NCI-H82 treated with DMSO at 0.1 percent for 48 hours (cell line): ENCODE results near the gene STK32B.
A peak's percentile ranks its signal among the peaks of the same experiment; 100 is the strongest.
"Not testable (repeated sequence)": the region's sequence is repeated elsewhere in the genome, so short reads cannot be mapped to it uniquely, and the experiment has no call there.

Experiments used
- DNase-seq: peaks from one replicate; lab custom pipeline; 2025; ENCODE audit not compliant: unreplicated experiment; lab: John Stamatoyannopoulos, UW

Gene STK32B

DNA sequence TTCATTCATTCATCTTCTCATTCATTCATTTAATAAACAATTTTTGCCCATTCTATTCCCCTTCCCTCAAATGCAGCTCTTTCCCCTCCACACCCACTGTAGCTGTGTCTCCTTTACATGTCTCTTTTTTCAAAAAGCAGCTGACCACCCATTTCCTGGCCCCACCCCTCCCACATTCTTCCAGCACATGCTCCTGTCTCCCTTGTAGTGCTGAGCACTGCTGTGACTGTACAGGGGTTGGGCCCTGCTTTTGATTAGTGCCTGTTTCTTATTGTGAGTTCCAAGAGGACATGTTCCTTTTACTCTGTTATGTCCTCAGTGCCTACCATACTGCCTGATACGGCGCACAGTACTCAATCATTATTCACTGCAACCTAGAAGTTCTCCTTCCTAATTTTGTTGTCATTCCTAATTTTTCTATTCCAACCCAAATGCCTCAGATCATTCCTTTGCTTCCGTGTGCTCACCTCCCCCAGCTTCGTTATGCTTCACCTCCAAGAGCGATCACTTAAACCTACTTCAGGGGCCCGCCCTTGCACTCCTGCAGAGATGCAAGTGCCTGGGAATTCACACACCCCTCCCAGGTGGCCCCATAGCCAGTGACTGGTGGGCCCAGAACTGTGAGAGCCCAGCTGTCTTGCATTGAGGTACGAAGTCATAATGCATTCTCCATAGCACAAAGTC lies 152.2 kb downstream of the STK32B start:
- DNase-seq: no peak

DNA sequence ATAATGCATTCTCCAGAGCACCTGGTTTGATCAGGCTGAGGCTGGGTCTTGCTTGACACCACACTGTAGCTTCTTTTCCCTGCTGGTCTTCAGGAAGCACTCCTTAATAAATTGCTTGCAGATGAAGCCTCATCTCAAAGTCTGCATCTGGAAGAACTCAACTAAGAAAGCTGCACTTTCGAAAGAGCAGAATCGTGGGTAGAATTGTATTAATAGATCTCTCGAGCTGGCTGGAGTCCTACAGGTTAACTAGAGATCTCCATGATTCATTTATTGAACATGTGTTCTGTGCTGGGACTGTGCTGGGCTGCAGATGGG lies 152.7 kb downstream of the STK32B start:
- no peak for DNase-seq

DNA sequence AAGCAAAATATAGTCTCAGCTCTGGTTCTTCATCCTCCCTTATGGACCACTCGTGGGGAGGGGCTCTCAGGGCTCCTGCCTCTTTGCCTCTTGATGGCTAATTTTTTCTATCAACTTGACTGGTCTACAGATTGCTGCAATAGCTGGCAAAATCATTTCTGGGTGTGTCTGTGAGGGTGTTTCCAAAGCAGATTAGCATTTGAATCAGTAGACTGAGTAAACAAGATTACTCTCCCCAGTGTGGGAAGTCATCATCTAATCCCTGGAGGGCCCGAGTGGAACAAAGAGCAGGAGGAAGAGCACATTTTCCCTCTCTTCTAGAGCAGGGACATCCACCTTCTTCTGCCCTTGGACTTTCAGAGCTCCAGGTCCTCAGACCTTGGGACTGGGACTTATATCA lies 153.5 kb downstream of the STK32B start:
- peak; percentile 65 for DNase-seq

DNA sequence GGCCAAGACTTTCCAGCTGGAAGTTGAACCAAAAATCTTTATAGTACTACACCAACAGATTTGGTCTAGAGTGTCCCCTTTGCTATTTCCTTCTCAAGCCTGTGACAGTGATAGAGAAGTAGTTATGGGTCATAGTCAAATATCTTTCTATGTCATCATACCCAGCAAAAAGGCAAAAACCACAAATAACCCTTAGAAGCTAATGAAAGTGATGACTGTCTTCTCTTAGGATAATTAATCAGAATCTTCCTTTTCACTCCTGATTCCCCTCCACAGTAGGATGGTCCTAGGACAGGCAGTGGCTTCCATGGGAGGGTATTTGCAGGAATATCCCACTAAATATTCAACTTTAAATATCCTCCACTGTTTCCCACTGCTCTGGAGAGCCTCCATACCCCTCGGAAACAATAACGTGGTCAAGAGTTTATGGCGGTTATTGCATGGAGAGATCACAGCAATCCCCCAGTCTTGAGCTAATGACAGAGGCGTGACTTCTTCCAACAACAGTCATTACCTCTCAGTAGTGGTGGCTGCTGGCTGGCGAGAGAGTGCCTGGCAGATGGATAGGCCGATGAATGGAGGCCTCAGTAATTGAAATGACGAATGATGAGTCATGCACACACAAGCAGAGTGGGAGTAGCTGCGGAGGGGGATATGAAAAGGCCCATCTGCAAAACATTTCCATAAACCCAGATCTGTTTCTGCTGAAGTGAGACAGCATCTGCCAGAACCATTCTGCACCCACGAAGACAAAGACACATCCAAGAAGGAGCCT lies 154.9 kb downstream of the STK32B start:
- no peak for DNase-seq

DNA sequence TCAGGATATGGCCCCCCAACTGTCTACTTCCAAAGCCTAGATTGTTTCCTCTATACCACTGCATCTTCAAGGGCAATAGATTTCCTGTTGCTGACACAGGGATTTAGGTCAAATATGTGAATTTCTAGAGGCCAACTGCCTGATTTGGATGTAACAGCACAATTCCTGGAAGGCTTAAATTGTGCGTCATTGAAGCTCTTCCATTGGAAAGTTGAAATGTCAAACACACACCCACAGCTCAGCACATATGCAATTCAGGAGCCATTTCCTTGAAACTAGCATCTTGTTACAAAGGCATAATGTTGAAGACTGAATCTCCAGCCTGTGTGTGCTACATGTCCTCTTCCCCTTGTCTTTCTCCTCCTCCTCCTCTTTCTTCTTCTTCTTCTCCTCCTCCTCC lies 158.6 kb downstream of the STK32B start:
- no peak for DNase-seq

DNA sequence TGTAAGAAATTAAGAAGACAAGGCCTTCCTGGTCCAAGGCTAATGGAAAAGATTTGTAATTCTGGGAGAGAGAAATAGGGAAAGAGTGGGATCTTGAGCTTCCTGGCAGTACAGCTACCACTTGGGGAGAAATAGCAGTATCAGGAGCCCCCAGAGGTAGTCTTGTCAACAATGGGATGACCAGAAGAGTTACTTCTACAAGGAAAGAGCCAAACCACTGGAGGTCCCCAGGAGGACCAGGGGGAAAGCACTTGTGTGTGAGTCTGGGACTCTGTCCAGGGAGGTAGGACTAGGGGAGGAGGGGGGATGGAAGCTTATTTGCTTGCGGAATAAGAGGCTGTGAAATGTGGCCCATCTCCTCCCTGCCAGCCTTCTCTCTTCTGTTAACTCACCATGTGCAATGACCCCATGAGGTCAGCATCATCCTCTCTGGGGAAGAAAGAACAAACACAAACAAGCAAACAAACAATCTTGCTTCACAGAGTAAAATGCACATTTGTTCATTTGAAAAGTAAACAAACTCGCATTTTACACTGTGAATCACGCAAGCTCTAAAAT lies 160.1 kb downstream of the STK32B start:
- no peak for DNase-seq

DNA sequence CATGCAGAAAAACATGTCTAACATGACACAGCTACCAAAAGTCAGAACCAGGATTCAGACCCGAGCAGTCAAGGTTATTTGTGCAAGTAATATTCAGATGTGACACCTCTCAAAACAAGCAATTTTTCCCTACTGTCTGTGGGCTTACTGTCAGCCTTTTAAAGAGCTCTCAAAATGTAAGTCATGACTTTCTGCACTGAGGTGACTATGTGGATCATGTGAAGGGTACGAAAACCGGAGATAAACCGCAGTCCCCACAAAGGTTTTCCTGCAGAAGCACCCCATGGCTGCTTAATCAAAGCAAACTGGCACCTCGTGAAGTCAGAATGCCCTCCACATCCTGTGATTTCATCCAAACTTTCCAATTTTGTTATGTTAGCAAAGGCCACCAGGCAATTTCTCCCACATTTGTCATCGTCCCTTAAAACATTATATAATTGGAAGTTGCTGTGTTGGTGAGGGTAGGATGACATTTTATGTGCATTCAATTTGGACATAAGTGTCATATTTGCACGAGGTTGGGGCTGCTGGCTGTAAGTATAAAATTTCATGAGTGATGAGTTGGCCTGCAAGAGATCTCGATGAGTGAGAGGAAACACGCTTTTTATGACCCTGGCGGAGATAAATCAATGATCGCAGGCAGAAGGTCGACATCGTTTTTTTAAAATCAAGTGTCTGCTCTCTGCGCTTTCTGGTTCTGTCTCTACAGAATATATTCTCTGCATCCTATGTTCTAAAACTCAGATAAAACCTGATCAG lies 161.2 kb downstream of the STK32B start:
- DNase-seq: no peak

DNA sequence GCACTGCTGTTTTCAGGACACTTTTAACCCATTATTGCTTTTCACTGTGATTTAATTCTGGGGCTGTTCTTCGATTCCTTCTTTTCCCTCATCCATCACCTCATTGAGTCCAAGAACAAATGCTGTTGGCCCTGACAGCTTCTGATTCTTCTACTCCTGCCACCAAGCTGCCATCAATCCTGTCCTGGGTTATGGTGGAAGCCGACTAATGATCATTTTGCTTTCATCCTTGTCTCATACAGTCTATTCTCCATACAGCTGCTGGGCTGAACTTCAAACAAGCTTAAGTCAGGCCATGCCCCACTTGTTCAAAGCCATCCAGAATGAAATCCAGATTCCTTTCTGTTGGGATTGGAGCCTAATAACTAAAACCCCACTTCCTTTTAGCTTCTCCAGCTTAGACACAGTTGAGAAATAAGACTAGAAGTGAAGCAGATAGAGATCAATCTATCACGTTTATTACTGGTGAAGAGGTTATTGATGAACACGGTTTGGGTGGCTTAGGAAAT lies 161.9 kb downstream of the STK32B start:
- no peak for DNase-seq

DNA sequence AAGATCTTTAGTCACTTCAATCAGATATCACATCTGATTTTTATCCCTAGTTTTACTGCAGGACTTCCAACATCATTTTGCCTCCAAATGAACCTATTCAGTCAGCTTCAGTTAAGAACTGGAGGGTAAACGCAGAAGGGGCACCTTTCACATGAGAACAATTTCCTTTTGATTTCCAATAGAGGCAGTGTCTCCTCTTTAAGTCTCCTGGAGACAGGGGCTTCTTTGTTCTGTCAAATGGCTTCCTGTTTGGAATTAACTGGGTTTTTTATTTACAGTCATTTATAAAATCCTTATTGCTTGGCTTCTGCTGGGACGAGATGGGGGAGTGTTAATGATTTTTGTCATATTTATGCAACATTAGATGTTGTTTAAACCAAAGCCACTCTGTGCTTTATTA lies 164.0 kb downstream of the STK32B start:
- no peak for DNase-seq

DNA sequence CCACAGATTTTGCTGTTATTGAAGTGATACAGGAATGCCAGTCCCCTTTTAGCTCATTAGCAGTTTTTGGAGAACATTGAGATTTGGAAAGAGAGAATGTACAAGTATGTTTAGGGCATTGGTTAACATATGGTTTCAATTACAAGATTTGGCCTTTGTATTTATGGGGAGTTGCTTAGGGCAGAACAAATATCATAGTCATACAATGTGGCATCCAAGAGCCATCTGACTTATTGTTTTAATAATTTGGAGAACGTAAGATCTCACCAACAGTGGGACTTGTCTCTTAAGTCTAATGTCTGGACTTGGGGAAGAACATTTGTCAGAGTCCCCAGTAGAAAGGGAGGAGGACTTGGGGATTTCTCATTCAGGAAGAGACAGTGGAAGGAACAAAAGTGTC lies 166.1 kb downstream of the STK32B start:
- DNase-seq: no peak

DNA sequence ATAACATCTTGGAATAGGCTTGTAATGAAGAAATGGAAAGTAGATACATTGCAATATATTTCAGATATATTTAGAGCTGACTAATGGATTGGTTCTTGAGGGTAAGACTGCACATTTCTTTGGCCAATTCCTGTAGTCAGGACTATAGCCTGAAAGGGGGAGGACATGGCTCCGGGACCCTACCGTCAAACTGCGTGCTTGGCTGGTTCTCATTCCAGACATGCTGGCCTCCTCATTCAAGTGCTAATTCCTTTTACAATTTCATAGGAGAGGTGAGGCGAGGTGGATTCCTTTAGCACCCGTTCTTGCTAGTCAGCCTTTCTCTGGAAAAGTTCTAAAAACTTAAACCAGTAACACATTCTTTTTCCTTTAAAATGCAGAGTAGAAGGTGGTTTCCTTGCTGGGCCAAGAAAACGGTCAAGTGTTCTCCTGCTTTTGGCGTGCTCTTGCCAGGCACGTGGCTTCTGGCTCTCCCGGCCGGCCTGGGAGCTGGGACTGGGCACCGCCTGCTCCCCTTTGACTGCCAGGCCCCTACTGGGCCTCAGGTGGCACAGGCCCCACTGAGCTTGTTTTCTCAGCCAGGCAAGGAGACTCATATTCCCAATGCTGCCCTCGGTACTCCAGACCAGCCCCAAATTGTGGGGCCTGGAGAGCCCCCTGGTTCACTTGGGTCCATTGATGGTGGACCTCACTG lies 167.2 kb downstream of the STK32B start:
- DNase-seq: no peak

DNA sequence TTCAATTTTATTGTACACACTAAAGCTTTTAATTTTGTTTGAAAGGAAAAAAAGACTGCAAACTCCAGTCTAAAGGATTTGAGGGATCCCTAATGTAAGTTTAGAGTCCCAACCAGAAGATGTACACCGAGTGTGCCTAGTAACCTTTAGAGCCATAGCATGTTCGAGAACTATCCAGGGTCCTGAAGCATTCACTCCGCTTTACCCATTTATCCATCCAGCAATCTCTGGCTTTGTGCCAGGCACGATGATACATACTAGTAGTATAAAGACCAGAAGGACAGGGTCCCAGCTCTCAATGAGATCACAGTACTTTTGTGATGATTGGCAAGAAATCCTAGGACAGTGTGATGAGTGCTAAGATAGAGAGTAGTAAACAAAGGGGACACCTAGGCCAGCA lies 168.7 kb downstream of the STK32B start:
- no peak for DNase-seq

DNA sequence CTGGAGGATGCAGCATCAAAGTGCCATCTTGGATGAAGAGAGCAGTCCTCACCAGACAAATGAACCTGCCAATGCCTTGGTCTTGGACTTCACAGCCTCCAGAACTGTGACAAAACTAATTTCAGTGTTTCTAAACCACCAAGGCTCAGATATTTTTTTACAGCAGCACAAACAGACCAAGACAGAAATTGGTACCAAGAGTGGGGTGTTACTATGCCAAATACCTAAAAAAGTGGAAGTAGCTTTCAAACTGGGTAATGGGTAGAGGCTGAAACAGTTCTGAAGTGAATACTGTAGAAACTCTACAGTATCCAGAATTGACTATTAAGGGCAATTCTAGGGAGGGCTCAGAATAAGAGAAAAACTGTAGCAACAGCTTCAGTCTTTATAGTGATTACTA lies 170.8 kb downstream of the STK32B start:
- no peak for DNase-seq

DNA sequence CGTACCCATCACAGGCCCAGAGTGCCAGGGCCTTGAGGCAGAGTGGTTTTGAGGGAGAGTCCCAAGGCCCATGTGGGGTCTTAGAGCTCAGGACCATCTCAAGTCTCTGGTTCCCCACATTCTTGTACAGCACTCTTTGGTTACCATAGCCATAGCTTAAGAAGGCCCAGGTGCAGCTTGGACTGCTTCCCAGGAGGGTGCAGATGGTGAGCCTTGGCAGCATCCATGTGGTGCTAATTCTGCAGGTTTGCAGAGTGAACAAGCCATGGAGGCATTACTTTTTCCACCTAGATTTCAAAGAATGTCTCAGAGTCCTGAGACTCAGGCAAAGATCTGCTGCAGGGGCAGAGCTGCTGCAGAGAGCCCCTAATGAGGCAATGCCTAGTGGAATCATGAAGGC lies 171.7 kb downstream of the STK32B start:
- DNase-seq: no peak

DNA sequence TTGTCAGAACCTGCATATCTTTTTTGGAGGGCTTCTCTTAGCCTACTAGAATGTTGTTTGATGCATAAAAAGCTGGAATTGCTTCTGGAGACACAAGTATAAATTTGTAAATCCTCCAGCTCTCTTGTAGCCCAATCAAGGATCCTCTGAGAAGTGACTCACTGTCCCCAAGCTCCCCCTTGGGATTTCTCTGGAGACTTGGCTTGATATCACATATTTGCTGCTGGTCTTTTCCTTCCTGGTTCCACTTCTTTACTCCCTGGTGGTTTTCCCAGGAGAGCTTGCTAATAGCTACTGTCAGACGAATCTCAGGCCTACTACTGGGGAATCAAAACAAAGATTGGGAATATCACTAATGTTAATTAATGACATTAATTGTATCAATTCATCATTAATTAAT lies 173.1 kb downstream of the STK32B start:
- DNase-seq: no peak

DNA sequence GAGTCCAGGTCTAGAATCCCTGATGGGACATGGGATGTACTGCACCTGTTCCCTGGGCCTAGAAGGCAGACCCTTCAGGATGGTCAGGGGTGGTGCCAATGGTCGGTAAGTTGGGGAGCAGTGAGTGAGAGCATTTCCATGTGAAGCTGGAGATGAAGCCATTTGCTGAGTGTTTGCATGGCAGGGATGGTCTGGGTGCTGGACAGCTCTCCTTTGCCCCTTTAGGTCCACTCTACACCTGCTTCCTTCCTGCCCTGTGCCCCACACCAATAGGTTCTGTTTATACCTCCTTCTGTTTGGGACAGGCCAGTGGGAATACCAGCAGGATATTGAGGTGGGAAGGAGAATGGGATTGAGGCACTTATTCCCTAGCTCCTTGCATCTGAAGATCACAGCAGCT lies 181.3 kb downstream of the STK32B start:
- DNase-seq: no peak

DNA sequence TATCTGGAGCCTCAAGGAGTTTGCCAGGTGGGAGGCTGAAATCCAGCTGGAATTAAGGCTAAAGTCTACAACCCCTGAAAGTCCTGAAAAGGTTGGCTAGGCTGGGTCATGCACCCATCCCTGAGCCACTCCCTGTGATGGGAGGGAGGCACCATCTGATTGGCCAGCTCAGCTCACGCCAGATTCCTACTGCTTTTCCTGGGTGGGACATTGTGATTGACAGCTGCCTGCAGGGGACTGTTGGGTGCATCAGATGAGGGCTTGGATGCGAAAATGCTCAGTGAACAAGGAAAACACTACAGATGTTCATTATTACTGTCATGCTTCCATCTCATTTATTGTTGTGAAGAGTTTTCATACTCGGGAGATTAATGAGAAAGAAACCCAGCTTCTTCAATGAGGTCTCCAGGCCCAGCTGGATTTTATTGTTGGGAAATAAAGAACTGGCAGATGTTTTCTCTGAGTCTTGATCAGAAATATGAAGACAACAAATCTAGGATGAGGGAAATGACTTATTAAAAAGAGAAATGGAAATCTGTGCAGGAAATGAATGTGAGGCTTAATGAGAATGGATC lies 185.9 kb downstream of the STK32B start:
- DNase-seq: no peak

DNA sequence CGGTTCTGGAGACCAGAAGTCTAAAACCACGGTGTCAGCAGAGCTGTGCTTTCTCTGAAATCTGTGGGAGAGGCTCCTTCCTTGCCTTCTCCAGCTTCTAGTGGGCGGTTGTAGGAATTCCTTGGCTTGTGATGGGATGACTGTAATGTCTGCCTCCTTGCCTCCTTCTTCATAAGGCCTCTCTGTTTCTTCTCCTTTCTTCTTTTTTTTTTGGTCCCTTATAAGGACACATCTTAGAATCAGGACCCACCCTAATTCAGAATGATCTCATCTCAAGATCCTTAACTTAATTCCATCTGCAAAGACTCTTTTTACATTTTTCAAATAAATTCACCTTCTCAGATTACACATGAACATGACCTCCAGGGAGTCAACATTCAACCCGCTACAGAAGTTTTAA lies 186.9 kb downstream of the STK32B start:
- no peak for DNase-seq

DNA sequence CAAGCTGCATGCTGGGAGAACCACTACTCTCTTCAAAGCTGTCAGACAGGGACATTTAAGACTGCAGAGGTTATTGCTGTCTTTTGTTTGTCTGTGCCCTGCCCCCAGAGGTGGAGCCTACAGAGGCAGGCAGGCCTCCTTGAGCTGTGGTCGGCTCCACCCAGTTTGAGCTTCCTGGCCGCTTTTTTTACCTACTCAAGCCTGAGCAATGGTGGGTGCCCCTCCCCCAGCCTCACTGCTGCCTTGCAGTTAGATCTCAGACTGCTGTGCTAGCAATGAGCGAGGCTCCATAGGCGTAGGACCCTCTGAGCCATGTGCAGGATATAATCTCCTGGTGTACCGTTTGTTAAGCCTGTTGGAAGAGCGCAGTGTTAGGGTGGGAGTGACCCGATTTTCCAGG lies 195.8 kb downstream of the STK32B start:
- not testable (repeated sequence) for DNase-seq

DNA sequence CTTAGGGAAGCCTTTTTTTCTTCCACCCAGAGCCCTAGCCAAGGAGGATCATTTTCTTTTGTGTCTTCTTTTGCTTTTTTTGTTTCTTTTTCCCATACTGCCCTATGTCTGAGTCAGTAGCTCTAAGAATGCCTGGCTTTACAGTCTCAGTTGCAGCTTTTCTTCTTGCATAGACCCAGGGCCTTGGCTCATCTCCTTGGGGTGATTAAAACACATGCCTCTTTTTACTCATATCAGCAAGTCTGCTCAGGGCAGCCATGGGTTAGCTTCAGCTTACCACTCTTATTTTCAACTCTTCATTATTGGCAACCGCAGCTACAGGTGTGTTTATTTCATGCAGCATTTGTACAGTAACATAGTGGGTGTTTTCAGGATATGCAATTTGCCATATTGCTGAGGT lies 196.5 kb downstream of the STK32B start:
- DNase-seq: no peak

DNA sequence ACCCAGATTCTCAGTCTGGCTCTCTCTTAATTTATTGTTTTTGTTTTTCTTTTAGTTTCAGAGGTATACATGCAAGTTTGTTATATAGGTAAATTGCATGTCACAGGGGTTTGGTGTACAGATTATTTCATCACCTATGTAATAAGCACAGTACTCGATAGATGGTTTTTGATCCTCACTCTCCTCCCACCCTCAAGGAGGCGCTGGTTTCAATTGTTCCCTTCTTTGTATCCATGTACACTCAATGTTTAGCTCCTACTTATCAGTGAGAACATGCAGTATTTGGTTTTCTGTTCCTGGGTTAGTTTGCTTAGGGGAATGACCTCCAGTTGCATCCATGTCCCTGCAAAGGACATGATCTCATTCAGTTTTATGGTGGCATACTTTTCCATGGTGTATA lies 198.4 kb downstream of the STK32B start:
- DNase-seq: no peak
